Measurements from ENCODE around the gene ADGRF5. TPM values are rescaled to one million over a fixed set of nuclear protein-coding genes. Genes with fewer than 3 reads are reported as not detected.

The ADGRF5 gene
- total and polyA plus RNA-seq, 2 experiments from 2014 or later: not detected

DNA sequence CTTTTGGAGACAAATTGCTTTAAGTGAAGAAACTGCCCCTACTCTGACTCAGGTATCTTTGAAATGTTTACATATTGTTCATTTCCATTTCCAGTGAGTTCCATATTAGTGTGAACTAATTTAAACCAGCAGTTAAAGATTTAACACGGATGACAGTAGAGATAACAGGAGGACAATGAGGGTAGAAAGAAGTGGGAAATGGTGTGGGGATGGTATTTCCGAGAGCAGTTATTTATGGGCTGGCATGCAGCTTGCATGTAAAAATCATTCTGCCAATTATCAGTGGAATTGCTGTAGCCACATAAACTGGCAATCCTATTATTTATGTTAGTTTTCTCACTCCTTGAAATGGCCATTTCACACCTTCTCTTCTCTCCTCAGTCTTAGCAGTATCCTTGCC is 8.6 kb upstream of the ADGRF5 start (continued):
- no peak for TF ChIP-seq EZH2phosphoT487 (IDR thresholded peaks at IDR 0.05; ENCODE audit: unreplicated experiment)
- TF ChIP-seq ZNF331 (CRISPR knock-in tag; IDR thresholded peaks at IDR 0.05; ENCODE audit: low read depth): no peak

DNA sequence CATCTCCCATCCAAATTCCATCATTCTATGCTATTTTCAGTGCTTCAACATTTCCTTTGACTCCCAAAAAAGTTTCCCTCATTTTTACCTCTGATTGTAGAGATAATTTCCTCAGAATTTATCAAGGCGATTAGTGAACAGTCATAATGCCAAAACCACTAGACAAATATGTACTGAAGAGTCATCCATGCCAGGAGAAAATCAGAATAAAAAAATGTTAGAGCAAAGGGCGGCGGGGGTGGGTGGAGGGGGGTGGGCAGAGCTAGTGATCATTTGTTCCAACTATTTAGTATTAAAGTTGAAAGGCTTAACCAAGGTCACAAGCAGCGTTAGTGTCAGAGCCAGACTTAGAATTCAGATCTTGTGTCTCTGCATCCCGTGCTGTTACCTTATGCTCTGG is 5.3 kb upstream of the ADGRF5 start:
- Histone ChIP-seq H3K4me3 (no peak overlapping the region), H3K36me3 (ENCODE audit: insufficient read depth) (no peaks in the 10 kb centered on the region), H3K9me2 (ENCODE audit: insufficient read depth) (no peaks in the 10 kb centered on the region), H2AFZ (no peak overlapping the region), H3K4me1 (ENCODE audit: insufficient read depth) (no peaks in the 10 kb centered on the region), H4K20me1 (replicated peaks; ENCODE audit: insufficient read depth) (no peaks in the 10 kb centered on the region), H3K27ac (ENCODE audit: low read depth) (no peak overlapping the region), H3K79me2 (replicated peaks; ENCODE audit: insufficient read depth) (no peaks in the 10 kb centered on the region), H3K4me2 (no peak overlapping the region), H3F3A (replicated peaks; ENCODE audit: low read depth) (no peaks in the 10 kb centered on the region), H3K27me3 (ENCODE audit: insufficient read depth) (no peaks in the 10 kb centered on the region)
- no peaks in the 10 kb centered on the region for H3K9me3 Mint-ChIP-seq
- no peak overlapping the region for H3K4me3 Mint-ChIP-seq
- no peaks in the 10 kb centered on the region for H3K36me3 Mint-ChIP-seq (ENCODE audit: low read depth)
- TF ChIP-seq JUNB (IDR thresholded peaks at IDR 0.05; ENCODE audit: unreplicated experiment): no peak
- TF ChIP-seq, protein P1, sequence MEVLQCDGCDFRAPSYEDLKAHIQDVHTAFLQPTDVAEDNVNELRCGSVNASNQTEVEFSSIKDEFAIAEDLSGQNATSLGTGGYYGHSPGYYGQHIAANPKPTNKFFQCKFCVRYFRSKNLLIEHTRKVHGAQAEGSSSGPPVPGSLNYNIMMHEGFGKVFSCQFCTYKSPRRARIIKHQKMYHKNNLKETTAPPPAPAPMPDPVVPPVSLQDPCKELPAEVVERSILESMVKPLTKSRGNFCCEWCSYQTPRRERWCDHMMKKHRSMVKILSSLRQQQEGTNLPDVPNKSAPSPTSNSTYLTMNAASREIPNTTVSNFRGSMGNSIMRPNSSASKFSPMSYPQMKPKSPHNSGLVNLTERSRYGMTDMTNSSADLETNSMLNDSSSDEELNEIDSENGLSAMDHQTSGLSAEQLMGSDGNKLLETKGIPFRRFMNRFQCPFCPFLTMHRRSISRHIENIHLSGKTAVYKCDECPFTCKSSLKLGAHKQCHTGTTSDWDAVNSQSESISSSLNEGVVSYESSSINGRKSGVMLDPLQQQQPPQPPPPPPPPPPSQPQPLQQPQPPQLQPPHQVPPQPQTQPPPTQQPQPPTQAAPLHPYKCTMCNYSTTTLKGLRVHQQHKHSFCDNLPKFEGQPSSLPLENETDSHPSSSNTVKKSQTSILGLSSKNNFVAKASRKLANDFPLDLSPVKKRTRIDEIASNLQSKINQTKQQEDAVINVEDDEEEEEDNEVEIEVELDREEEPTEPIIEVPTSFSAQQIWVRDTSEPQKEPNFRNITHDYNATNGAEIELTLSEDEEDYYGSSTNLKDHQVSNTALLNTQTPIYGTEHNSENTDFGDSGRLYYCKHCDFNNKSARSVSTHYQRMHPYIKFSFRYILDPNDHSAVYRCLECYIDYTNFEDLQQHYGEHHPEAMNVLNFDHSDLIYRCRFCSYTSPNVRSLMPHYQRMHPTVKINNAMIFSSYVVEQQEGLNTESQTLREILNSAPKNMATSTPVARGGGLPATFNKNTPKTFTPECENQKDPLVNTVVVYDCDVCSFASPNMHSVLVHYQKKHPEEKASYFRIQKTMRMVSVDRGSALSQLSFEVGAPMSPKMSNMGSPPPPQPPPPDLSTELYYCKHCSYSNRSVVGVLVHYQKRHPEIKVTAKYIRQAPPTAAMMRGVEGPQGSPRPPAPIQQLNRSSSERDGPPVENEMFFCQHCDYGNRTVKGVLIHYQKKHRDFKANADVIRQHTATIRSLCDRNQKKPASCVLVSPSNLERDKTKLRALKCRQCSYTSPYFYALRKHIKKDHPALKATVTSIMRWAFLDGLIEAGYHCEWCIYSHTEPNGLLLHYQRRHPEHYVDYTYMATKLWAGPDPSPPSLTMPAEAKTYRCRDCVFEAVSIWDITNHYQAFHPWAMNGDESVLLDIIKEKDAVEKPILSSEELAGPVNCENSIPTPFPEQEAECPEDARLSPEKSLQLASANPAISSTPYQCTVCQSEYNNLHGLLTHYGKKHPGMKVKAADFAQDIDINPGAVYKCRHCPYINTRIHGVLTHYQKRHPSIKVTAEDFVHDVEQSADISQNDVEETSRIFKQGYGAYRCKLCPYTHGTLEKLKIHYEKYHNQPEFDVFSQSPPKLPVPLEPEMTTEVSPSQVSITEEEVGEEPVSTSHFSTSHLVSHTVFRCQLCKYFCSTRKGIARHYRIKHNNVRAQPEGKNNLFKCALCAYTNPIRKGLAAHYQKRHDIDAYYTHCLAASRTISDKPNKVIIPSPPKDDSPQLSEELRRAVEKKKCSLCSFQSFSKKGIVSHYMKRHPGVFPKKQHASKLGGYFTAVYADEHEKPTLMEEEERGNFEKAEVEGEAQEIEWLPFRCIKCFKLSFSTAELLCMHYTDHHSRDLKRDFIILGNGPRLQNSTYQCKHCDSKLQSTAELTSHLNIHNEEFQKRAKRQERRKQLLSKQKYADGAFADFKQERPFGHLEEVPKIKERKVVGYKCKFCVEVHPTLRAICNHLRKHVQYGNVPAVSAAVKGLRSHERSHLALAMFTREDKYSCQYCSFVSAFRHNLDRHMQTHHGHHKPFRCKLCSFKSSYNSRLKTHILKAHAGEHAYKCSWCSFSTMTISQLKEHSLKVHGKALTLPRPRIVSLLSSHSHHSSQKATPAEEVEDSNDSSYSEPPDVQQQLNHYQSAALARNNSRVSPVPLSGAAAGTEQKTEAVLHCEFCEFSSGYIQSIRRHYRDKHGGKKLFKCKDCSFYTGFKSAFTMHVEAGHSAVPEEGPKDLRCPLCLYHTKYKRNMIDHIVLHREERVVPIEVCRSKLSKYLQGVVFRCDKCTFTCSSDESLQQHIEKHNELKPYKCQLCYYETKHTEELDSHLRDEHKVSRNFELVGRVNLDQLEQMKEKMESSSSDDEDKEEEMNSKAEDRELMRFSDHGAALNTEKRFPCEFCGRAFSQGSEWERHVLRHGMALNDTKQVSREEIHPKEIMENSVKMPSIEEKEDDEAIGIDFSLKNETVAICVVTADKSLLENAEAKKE (CRISPR knock-in tag; IDR thresholded peaks at IDR 0.05): no peak
- TF ChIP-seq, protein P2, sequence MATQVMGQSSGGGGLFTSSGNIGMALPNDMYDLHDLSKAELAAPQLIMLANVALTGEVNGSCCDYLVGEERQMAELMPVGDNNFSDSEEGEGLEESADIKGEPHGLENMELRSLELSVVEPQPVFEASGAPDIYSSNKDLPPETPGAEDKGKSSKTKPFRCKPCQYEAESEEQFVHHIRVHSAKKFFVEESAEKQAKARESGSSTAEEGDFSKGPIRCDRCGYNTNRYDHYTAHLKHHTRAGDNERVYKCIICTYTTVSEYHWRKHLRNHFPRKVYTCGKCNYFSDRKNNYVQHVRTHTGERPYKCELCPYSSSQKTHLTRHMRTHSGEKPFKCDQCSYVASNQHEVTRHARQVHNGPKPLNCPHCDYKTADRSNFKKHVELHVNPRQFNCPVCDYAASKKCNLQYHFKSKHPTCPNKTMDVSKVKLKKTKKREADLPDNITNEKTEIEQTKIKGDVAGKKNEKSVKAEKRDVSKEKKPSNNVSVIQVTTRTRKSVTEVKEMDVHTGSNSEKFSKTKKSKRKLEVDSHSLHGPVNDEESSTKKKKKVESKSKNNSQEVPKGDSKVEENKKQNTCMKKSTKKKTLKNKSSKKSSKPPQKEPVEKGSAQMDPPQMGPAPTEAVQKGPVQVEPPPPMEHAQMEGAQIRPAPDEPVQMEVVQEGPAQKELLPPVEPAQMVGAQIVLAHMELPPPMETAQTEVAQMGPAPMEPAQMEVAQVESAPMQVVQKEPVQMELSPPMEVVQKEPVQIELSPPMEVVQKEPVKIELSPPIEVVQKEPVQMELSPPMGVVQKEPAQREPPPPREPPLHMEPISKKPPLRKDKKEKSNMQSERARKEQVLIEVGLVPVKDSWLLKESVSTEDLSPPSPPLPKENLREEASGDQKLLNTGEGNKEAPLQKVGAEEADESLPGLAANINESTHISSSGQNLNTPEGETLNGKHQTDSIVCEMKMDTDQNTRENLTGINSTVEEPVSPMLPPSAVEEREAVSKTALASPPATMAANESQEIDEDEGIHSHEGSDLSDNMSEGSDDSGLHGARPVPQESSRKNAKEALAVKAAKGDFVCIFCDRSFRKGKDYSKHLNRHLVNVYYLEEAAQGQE (IDR thresholded peaks at IDR 0.05; ENCODE audit: unreplicated experiment): no peak
- TF ChIP-seq EZH2phosphoT487 (IDR thresholded peaks at IDR 0.05; ENCODE audit: unreplicated experiment): no peak
- TF ChIP-seq ZNF331 (CRISPR knock-in tag; IDR thresholded peaks at IDR 0.05; ENCODE audit: low read depth): no peak
- no peak for TF ChIP-seq CREB1 (CRISPR knock-in tag; IDR thresholded peaks at IDR 0.05; ENCODE audit: low read depth)
- TF ChIP-seq ZNF114 (CRISPR knock-in tag; IDR thresholded peaks at IDR 0.05): no peak
- no peak for TF ChIP-seq POLR2AphosphoS5 (IDR thresholded peaks at IDR 0.05; ENCODE audit: low read depth)
- TF ChIP-seq STAT1 (IDR thresholded peaks at IDR 0.05; ENCODE audit: unreplicated experiment): no peak
- no peak for TF ChIP-seq NANOG (IDR thresholded peaks at IDR 0.05; ENCODE audit: borderline replicate concordance)
- no peak for TF ChIP-seq EZH2 (IDR thresholded peaks at IDR 0.05; ENCODE audit: low read depth, unreplicated experiment)
- TF ChIP-seq, protein P3, sequence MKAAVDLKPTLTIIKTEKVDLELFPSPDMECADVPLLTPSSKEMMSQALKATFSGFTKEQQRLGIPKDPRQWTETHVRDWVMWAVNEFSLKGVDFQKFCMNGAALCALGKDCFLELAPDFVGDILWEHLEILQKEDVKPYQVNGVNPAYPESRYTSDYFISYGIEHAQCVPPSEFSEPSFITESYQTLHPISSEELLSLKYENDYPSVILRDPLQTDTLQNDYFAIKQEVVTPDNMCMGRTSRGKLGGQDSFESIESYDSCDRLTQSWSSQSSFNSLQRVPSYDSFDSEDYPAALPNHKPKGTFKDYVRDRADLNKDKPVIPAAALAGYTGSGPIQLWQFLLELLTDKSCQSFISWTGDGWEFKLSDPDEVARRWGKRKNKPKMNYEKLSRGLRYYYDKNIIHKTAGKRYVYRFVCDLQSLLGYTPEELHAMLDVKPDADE (IDR thresholded peaks at IDR 0.05): no peak
- TF ChIP-seq, protein P4, sequence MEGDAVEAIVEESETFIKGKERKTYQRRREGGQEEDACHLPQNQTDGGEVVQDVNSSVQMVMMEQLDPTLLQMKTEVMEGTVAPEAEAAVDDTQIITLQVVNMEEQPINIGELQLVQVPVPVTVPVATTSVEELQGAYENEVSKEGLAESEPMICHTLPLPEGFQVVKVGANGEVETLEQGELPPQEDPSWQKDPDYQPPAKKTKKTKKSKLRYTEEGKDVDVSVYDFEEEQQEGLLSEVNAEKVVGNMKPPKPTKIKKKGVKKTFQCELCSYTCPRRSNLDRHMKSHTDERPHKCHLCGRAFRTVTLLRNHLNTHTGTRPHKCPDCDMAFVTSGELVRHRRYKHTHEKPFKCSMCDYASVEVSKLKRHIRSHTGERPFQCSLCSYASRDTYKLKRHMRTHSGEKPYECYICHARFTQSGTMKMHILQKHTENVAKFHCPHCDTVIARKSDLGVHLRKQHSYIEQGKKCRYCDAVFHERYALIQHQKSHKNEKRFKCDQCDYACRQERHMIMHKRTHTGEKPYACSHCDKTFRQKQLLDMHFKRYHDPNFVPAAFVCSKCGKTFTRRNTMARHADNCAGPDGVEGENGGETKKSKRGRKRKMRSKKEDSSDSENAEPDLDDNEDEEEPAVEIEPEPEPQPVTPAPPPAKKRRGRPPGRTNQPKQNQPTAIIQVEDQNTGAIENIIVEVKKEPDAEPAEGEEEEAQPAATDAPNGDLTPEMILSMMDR (conservative IDR thresholded peaks at IDR 0.05; ENCODE audit: low read depth in 2 of 2): no peak
- ATAC-seq (no peak), DNase-seq (ENCODE audit: low spot score) (no peak)
- H3K27me3 Mint-ChIP-seq (ENCODE audit: insufficient read depth, low read depth, poor library complexity): peaks cover under 1% of the 10 kb centered on the region
- H3K4me1 Mint-ChIP-seq: no peaks in the 10 kb centered on the region
- H3K27ac Mint-ChIP-seq: no peak overlapping the region

Data from GM23338 (cell line).